Stomach (tissue), 4 donors: ENCODE results near the gene GRB7.
"Not testable (repeated sequence)": the region's sequence is repeated elsewhere in the genome, so short reads cannot be mapped to it uniquely, and the experiment has no call there.

ENCODE experiments used
- CTCF ChIP-seq, 7 experiments: fragments of 450-650 bp in 4 of 7; fragments of 200-600 bp in 3 of 7; sonication (generic) in 3 of 7; IDR thresholded peaks; one replicate each; pipeline ENCODE4 v1.5.1; 2016 to 2019; ENCODE audit warnings: antibody characterized with exemption in 7 of 7, control low read depth in 2 of 7, mild to moderate bottlenecking in 1 of 7
- EP300 ChIP-seq: sonication (generic); formaldehyde crosslinking; IDR thresholded peaks from one replicate; pipeline ENCODE4 v1.6.1; 2017; ENCODE audit warnings: antibody characterized with exemption
- POLR2A ChIP-seq, 4 donors: fragments of 450-650 bp; IDR thresholded peaks; one replicate each; pipeline ENCODE4 v1.6.1; 2016; ENCODE audit warnings: antibody characterized with exemption in 4 of 4, control low read depth in 2 of 4, mild to moderate bottlenecking in 1 of 4, moderate library complexity in 1 of 4
- POLR2AphosphoS5 ChIP-seq, 3 donors: sonication (generic); formaldehyde crosslinking; IDR thresholded peaks; one replicate each; pipeline ENCODE4 v1.6.1; 2016; ENCODE audit warnings: antibody characterized with exemption in 3 of 3

- TF ChIP-seq POLR2AphosphoS5 (IDR thresholded peaks at IDR 0.05); CTCF (IDR thresholded peaks at IDR 0.05); POLR2A (IDR thresholded peaks at IDR 0.05); EP300: not testable (repeated sequence)
These were observed 10.8 kb downstream of the GRB7 start for GRCh38 chr17:39748444-39749034.
